NB4 (cell line): ENCODE results near the gene HNRNPAB.

ENCODE experiments used
- POLR2A ChIP-seq: IDR thresholded peaks from 2 replicates; pipeline ENCODE4 v1.6.1; 2011; ENCODE audit warnings: mild to moderate bottlenecking; ENCODE audit not compliant: insufficient read length; ENCODE audit errors: extremely low read depth
- TF ChIP-seq, protein P1 (sequence below): IDR thresholded peaks from one replicate; pipeline ENCODE4 v1.5.1; 2012; ENCODE audit warnings: low read depth, low read length

DNA sequence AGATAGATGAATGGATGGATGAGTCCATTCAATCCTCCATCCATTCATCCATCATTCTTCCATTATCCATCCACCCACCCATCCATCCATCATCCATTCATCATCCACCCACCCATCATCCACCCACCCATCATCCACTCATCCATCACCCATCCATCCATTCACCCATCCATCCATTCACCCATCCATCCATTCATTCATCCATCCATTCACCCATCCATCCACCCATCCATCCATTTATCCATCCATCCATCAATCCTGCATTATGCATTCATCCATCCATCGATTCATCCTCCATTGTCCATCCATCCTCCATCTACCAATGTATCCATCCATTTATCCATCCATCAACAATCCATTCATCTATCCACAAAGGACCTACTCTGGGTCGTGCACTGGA, 41.1 kb downstream of the HNRNPAB start:
- TF ChIP-seq, protein P1, sequence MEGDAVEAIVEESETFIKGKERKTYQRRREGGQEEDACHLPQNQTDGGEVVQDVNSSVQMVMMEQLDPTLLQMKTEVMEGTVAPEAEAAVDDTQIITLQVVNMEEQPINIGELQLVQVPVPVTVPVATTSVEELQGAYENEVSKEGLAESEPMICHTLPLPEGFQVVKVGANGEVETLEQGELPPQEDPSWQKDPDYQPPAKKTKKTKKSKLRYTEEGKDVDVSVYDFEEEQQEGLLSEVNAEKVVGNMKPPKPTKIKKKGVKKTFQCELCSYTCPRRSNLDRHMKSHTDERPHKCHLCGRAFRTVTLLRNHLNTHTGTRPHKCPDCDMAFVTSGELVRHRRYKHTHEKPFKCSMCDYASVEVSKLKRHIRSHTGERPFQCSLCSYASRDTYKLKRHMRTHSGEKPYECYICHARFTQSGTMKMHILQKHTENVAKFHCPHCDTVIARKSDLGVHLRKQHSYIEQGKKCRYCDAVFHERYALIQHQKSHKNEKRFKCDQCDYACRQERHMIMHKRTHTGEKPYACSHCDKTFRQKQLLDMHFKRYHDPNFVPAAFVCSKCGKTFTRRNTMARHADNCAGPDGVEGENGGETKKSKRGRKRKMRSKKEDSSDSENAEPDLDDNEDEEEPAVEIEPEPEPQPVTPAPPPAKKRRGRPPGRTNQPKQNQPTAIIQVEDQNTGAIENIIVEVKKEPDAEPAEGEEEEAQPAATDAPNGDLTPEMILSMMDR: no peak
- no peak for TF ChIP-seq POLR2A
